ENCODE data around the gene NR3C2.

GRCh38 chr4:148239494-148239985 is 202.7 kb downstream of the NR3C2 start:
- no peak for TF ChIP-seq CTCF (IDR thresholded peaks at IDR 0.05)
- no peak for TF ChIP-seq POLR2AphosphoS5 (IDR thresholded peaks at IDR 0.05; ENCODE audit: low read depth, low read length)
- TF ChIP-seq REST (IDR thresholded peaks at IDR 0.05; ENCODE audit: insufficient read depth in 1 of 2, low read depth in 2 of 2, low read length in 1 of 2): no peak
- no peak for TF ChIP-seq TCF7L2 (IDR thresholded peaks at IDR 0.05; ENCODE audit: low read depth, low read length)

All from Panc1 (cell line).